Left ventricle myocardium inferior (tissue), 1 donor: ENCODE results near the gene FAM193A. TPM values are rescaled to one million over a fixed set of nuclear protein-coding genes. Genes with fewer than 3 reads are reported as not detected.

Experiments
- DNase-seq: peaks from one replicate; pipeline ENCODE4 v3.0.0-alpha.2; 2020
- H3K27ac ChIP-seq: fragments of 200-600 bp; replicated peaks from 2 replicates; pipeline ENCODE4 v1.8.0; 2021
- H3K27me3 ChIP-seq: fragments of 200-600 bp; 2 replicates; pipeline ENCODE4 v1.8.0; 2021; ENCODE audit warnings: low read depth
- H3K36me3 ChIP-seq: fragments of 200-600 bp; 2 replicates; pipeline ENCODE4 v1.8.0; 2021
- H3K4me1 ChIP-seq: fragments of 200-600 bp; 2 replicates; pipeline ENCODE4 v1.8.0; 2021
- H3K4me3 ChIP-seq: fragments of 200-600 bp; 2 replicates; pipeline ENCODE4 v1.8.0; 2021; ENCODE audit warnings: mild to moderate bottlenecking, moderate library complexity
- H3K9me3 ChIP-seq: fragments of 200-600 bp; replicated peaks from 2 replicates; pipeline ENCODE4 v1.8.0; 2021
- CTCF ChIP-seq: fragments of 200-600 bp; IDR thresholded peaks from 2 replicates; pipeline ENCODE4 v1.8.0; 2021; ENCODE audit warnings: antibody characterized with exemption, mild to moderate bottlenecking, borderline replicate concordance
- intact Hi-C: fragments of 100-400 bp; cut with micrococcal nuclease; formaldehyde crosslinking; loops from one replicate; pipeline ENCODE4 v1.11.0; 2022
- total RNA-seq: library from RNA; stranded (reverse); fragmentation: NEBNext Ultra II Directional; extraction: Animal tissue kit (Norgen Biotek cat#: 25700); gene quantifications from one replicate; pipeline ENCODE4 v1.2.1, GENCODE V29; 2021
- donor health status: DM: no; HTN: yes; CAD: no; lungs with severe emphysema.

The FAM193A gene
- total RNA-seq, 1 donor from 2014 or later: 16.0 TPM

- TF ChIP-seq CTCF: no peak
- intact Hi-C loops: no loop called here
- peaks cover 21% of the 10 kb centered on the region for H3K4me1 ChIP-seq
- H3K9me3 ChIP-seq: no peaks in the 10 kb centered on the region
- no peak for DNase-seq
- no peaks in the 10 kb centered on the region for H3K27me3 ChIP-seq
- H3K4me3 ChIP-seq: no peak overlapping the region
- H3K36me3 ChIP-seq: peaks cover 65% of the 10 kb centered on the region
- H3K27ac ChIP-seq: peak overlapping the region; percentile 53
Measured at GRCh38 chr4:2660596-2661211, 124.3 kb downstream of the FAM193A start.

- Histone ChIP-seq H3K9me3 (no peaks in the 10 kb centered on the region), H3K27me3 (no peaks in the 10 kb centered on the region), H3K27ac (no peak overlapping the region), H3K4me3 (no peak overlapping the region), H3K4me1 (peaks cover 24% of the 10 kb centered on the region), H3K36me3 (peaks cover 61% of the 10 kb centered on the region)
- TF ChIP-seq CTCF: no peak
- no peak for DNase-seq
- intact Hi-C loops: no loop called here
Measured at GRCh38 chr4:2662598-2662997, 126.2 kb downstream of the FAM193A start.

DNA sequence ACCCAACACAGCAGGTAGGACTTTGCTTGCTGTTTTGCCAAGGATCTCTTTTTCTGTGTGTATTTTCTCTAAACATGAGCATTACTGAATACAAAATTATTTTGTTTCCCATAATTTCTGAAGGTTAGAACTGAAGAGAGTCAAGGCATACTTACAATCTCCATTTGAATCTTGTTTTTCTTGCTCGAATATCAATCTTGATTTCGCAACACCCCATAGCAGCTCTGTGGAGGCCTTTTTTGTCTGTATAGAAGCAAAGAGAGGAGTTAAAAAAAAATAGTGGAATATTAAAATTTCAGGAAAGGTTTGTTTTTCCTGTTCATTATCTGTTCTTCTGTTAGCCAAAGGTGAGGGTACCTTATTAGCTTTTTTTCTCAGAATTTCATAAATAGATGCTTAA, 126.8 kb downstream of the FAM193A start:
- no peak for DNase-seq
- Histone ChIP-seq H3K9me3 (no peaks in the 10 kb centered on the region), H3K27me3 (no peaks in the 10 kb centered on the region), H3K4me3 (no peak overlapping the region), H3K4me1 (peaks cover 24% of the 10 kb centered on the region), H3K36me3 (peaks cover 54% of the 10 kb centered on the region), H3K27ac (no peak overlapping the region)
- no peak for TF ChIP-seq CTCF
- intact Hi-C loops: no loop called here

DNA sequence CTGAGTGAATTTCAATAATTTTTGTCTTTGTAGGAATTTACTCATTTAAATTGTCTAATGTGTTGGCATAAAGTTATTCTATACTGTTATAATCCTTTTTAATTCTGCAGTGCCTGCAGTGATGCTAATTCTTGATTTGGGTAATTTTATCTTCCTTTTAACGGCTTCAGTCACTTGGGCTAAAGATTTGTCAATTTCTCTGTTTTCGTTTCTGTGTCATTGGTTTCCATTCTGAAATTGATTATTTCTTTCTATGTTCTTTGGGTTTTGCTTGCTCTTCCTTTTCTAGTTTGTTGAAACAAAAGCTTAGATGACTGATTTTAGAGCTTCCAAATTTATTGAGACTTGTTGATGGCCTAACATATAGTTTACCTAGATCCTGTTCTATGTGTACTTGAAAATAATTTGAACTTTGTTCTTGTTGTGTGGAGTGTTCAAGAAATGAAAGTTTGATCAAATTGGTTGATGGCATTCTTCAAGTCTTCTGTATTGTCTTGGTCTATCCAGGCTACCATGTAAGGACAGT, 130.3 kb downstream of the FAM193A start:
- Histone ChIP-seq H3K9me3 (no peaks in the 10 kb centered on the region), H3K4me3 (no peak overlapping the region), H3K27ac (no peak overlapping the region), H3K4me1 (peaks cover 18% of the 10 kb centered on the region), H3K27me3 (no peaks in the 10 kb centered on the region), H3K36me3 (peaks cover 58% of the 10 kb centered on the region)
- no peak for DNase-seq
- TF ChIP-seq CTCF: no peak
- intact Hi-C loops: no loop called here

- no peaks in the 10 kb centered on the region for H3K9me3 ChIP-seq
- intact Hi-C loops: no loop called here
- peaks cover 65% of the 10 kb centered on the region for H3K36me3 ChIP-seq
- H3K27ac ChIP-seq: no peak overlapping the region
- H3K4me1 ChIP-seq: peaks cover 24% of the 10 kb centered on the region
- H3K27me3 ChIP-seq: no peaks in the 10 kb centered on the region
- H3K4me3 ChIP-seq: no peak overlapping the region
- no peak for TF ChIP-seq CTCF
- no peak for DNase-seq
Measured at GRCh38 chr4:2667428-2667827, 131.0 kb downstream of the FAM193A start.
